K562 (cell line): ENCODE measurements around the gene MYMX. TPM values are rescaled to one million over a fixed set of nuclear protein-coding genes. Genes with fewer than 3 reads are reported as not detected.

Experiments used
- ATAC-seq: fragments of 200-7000 bp; cut with Tn5 transposase; 3 replicates; pipeline ENCODE4 v1.9.1; 2020; ENCODE audit warnings: moderate library complexity
- BruUV-seq: library from RNA; stranded (reverse); fragments of 400-500 nt; replicated peaks from 2 replicates; lab custom pipeline; 2021; lab: Mats Ljungman, UMichigan
- CTCF ChIA-PET: fragments of 300-600 bp; formaldehyde crosslinking; extraction: SDS; loops from one replicate; lab custom pipeline; 2021; ENCODE audit warnings: low intra/inter-chr PET ratio; lab: Yijun Ruan, JAX
- POLR2A ChIA-PET: fragments of 300-600, 350-650 bp; sonication (Branson Sonifier 250); formaldehyde crosslinking; extraction: SDS; loops from one replicate; lab custom pipeline; 2021; ENCODE audit warnings: antibody characterized with exemption, inconsistent platforms; lab: Yijun Ruan, JAX
- DNase-seq, 4 experiments: peaks; one replicate each; pipeline versions ENCODE4 v3.0.0 to v3.0.0-alpha.2; 2011 to 2018; ENCODE audit warnings: low spot score in 3 of 4, mixed read lengths in 3 of 4; ENCODE audit errors: extremely low read depth in 1 of 4
- FAIRE-seq: peaks from 2 replicates; lab custom pipeline; 2011; peaks lifted over from hg19 to GRCh38; lab: Jason Lieb, UNC
- H2AFZ ChIP-seq: 2 replicates; pipeline ENCODE4 v1.6.0; 2011; ENCODE audit warnings: low read depth, low read length, control low read depth, inconsistent platforms
- H3K27ac ChIP-seq: fragments of 200-600 bp; 3 replicates; pipeline ENCODE4 v1.8.0; 2011; ENCODE audit warnings: low read depth, mild to moderate bottlenecking, control low read depth, inconsistent platforms, low read length, moderate library complexity, mixed read lengths; ENCODE audit errors: extremely low read depth
- H3K27me3 ChIP-seq, 2 experiments: fragments of 300-600 bp in 1 of 2; 2 replicates in 1 of 2; 3 replicates in 1 of 2; pipeline versions ENCODE4 v1.6.0 to v1.8.0; 2011; ENCODE audit warnings: inconsistent platforms in 2 of 2, low read length in 2 of 2, mild to moderate bottlenecking in 1 of 2, mixed read lengths in 1 of 2, moderate library complexity in 1 of 2; ENCODE audit not compliant: control insufficient read depth in 2 of 2, insufficient read depth in 2 of 2
- H3K36me3 ChIP-seq: fragments of 300-600 bp; 3 replicates; pipeline ENCODE4 v1.8.0; 2011; ENCODE audit warnings: mild to moderate bottlenecking, low read length, inconsistent platforms; ENCODE audit not compliant: control insufficient read depth, insufficient read depth
- H3K4me1 ChIP-seq, 2 experiments: fragments of 200-600 bp in 1 of 2; replicated peaks in 1 of 2; 2 replicates in 1 of 2; 3 replicates in 1 of 2; pipeline versions ENCODE4 v1.5.1 to v1.8.0; 2011; ENCODE audit warnings: inconsistent platforms in 2 of 2, low read length in 2 of 2, mild to moderate bottlenecking in 1 of 2, mixed read lengths in 1 of 2, moderate library complexity in 1 of 2; ENCODE audit not compliant: control insufficient read depth in 2 of 2, insufficient read depth in 2 of 2
- H3K4me2 ChIP-seq: 2 replicates; pipeline ENCODE4 v1.6.1; 2011; ENCODE audit warnings: low read length, control low read depth, inconsistent platforms, mixed read lengths; ENCODE audit not compliant: insufficient read depth
- H3K4me3 ChIP-seq: fragments of 200-600 bp; sonication (generic), shearing (Covaris generic); 2 replicates; pipeline ENCODE4 v1.5.1; 2016; ENCODE audit warnings: control low read depth, inconsistent platforms
- H3K79me2 ChIP-seq: fragments of 200-600 bp; 3 replicates; pipeline ENCODE4 v1.8.0; 2011; ENCODE audit warnings: low read length, inconsistent platforms; ENCODE audit not compliant: control insufficient read depth, insufficient read depth
- H3K9ac ChIP-seq, 2 experiments: 2 replicates each; pipeline versions ENCODE4 v1.6.0 to v1.6.1; 2011; ENCODE audit warnings: low read depth in 2 of 2, low read length in 2 of 2, control low read depth in 1 of 2, inconsistent platforms in 1 of 2, mild to moderate bottlenecking in 1 of 2, mixed read lengths in 1 of 2; ENCODE audit not compliant: insufficient read depth in 1 of 2
- H3K9me1 ChIP-seq: one replicate; pipeline ENCODE4 v1.6.0; 2011; ENCODE audit warnings: inconsistent platforms, mild to moderate bottlenecking, low read length, moderate library complexity; ENCODE audit not compliant: control insufficient read depth, insufficient read depth
- H3K9me3 ChIP-seq: replicated peaks from 2 replicates; pipeline ENCODE4 v1.5.1; 2011; ENCODE audit warnings: low read depth, low read length, inconsistent platforms; ENCODE audit not compliant: control insufficient read depth, insufficient read depth
- H4K20me1 ChIP-seq: replicated peaks from 2 replicates; pipeline ENCODE4 v1.6.1; 2011; ENCODE audit warnings: low read length, inconsistent platforms, mixed read lengths; ENCODE audit not compliant: control insufficient read depth, insufficient read depth
- BHLHE40 ChIP-seq: IDR thresholded peaks from 2 replicates; pipeline ENCODE4 v1.6.1; 2011; ENCODE audit warnings: low read length, improper control_type of control experiment
- CBFB ChIP-seq: sonication (generic); formaldehyde crosslinking; IDR thresholded peaks from 2 replicates; pipeline ENCODE4 v1.4.0; 2020; ENCODE audit warnings: mild to moderate bottlenecking, missing genetic modification reagents
- CUX1 ChIP-seq: fragments of 200-800 bp; sonication (Bioruptor generic); IDR thresholded peaks from 2 replicates; pipeline ENCODE4 v1.6.1; 2016; ENCODE audit warnings: missing genetic modification characterization, missing compliant biosample characterization
- FOXP1 ChIP-seq: sonication (generic); formaldehyde crosslinking; IDR thresholded peaks from 2 replicates; pipeline ENCODE4 v1.8.0; 2022; ENCODE audit warnings: mild to moderate bottlenecking, missing genetic modification reagents
- MAZ ChIP-seq, 2 experiments: fragments of 450-650 bp in 1 of 2; sonication (generic) in 1 of 2; formaldehyde crosslinking; IDR thresholded peaks in 1 of 2; conservative IDR thresholded peaks in 1 of 2; 2 replicates each; pipeline versions ENCODE4 v1.4.0 to v1.5.0; 2020; ENCODE audit warnings: mild to moderate bottlenecking in 1 of 2, missing genetic modification reagents in 1 of 2
- MTA2 ChIP-seq: fragments of 450-650 bp; IDR thresholded peaks from 2 replicates; pipeline ENCODE4 v1.6.1; 2016; ENCODE audit warnings: low read depth
- NCOA4 ChIP-seq: fragments of 450-650 bp; IDR thresholded peaks from 2 replicates; pipeline ENCODE4 v1.6.1; 2018; ENCODE audit warnings: mild to moderate bottlenecking; ENCODE audit not compliant: partially characterized antibody
- NFYB ChIP-seq: IDR thresholded peaks from 2 replicates; pipeline ENCODE4 v1.6.1; 2011; ENCODE audit warnings: mild to moderate bottlenecking, moderate library complexity; ENCODE audit not compliant: insufficient read length; ENCODE audit errors: extremely low read depth
- PHF20 ChIP-seq: fragments of 450-650 bp; IDR thresholded peaks from 2 replicates; pipeline ENCODE4 v1.6.1; 2018; ENCODE audit not compliant: partially characterized antibody
- PTTG1 ChIP-seq: fragments of 450-650 bp; IDR thresholded peaks from 2 replicates; pipeline ENCODE4 v1.6.1; 2016; ENCODE audit warnings: low read depth, mild to moderate bottlenecking, missing genetic modification characterization, missing compliant biosample characterization
- RBM22 ChIP-seq: fragments of 200-400 bp; formaldehyde crosslinking; IDR thresholded peaks from 2 replicates; pipeline ENCODE4 v1.6.1; 2018; ENCODE audit warnings: low read length, low read depth; ENCODE audit not compliant: poor library complexity, severe bottlenecking
- SP1 ChIP-seq: sonication (generic); formaldehyde crosslinking; IDR thresholded peaks from 2 replicates; pipeline ENCODE4 v1.8.1; 2022; ENCODE audit warnings: mild to moderate bottlenecking, missing genetic modification reagents
- STAG1 ChIP-seq: sonication (generic); formaldehyde crosslinking; IDR thresholded peaks from 2 replicates; pipeline ENCODE4 v1.5.0; 2020; ENCODE audit warnings: missing genetic modification reagents, borderline replicate concordance
- TRIM25 ChIP-seq: fragments of 450-650 bp; IDR thresholded peaks from 2 replicates; pipeline ENCODE4 v1.7.0; 2016; ENCODE audit warnings: borderline replicate concordance
- ZKSCAN8 ChIP-seq: fragments of 200-800 bp; sonication (Bioruptor generic); IDR thresholded peaks from 2 replicates; pipeline ENCODE4 v1.6.1; 2016; ENCODE audit warnings: missing genetic modification characterization, missing compliant biosample characterization
- WGBS: fragments of 100-300 bp; shearing (Covaris generic); methylation state at CpG from one replicate; pipeline ENCODE4 v1.1.6; 2016; ENCODE audit warnings: low coverage, mixed read lengths; ENCODE audit not compliant: insufficient coverage; ENCODE audit errors: missing lambda C conversion rate; 5-methylcytosine and 5-hydroxymethylcytosine counted together
- in situ Hi-C: fragments of 300-500 bp; cut with MboI; formaldehyde crosslinking; loops from 4 replicates; pipeline ENCODE4 v1.15.0; 2018; ENCODE audit warnings: inconsistent platforms, mixed read lengths
- intact Hi-C: fragments of 100-400 bp; cut with micrococcal nuclease; formaldehyde crosslinking; loops from 2 replicates; pipeline ENCODE4 v1.14.2; 2022
- polyA plus RNA-seq, 8 experiments: library from polyadenylated mRNA; depleted of rRNA in 4 of 8; stranded (reverse) in 5 of 8; unstranded in 3 of 8; fragments of >200 nt; fragmentation: Nextera tagmentation in 2 of 8; fragmentation: Illumina TruSeq in 1 of 8; extraction: Ambion mirVana in 2 of 8; extraction: Trizol in 1 of 8; gene quantifications; 2 replicates each; pipeline versions ENCODE4 v1.2.1 to v1.2.3, GENCODE V29; 2011 to 2014; ENCODE audit warnings: inconsistent platforms in 1 of 8, missing spikeins in 1 of 8
- total RNA-seq, 7 experiments: library from RNA; depleted of rRNA in 6 of 7; stranded (reverse); fragments of >200 nt in 6 of 7; fragmentation: Illumina TruSeq in 2 of 7; extraction: Trizol in 2 of 7; gene quantifications; 2 replicates each; pipeline versions ENCODE4 v1.2.1 to v1.2.3, GENCODE V29; 2011 to 2021; ENCODE audit warnings: low replicate concordance in 1 of 7

MYMX gene
- total and polyA plus RNA-seq, 9 of the 15 experiments (the other 6 are each of a cell fraction or from before 2014, with no cell fraction given): 0.12 TPM; not detected in 8

GRCh38 chr6:44223319-44224028 is 6.7 kb downstream of the MYMX start, which contains the start of gene SLC29A1:
Gene SLC29A1, plus strand, starts transcription at chr6:44223595. Its CDS starts 3,719 bp downstream, at chr6:44227314.
- no TSS peak for BruUV-seq
- DNase-seq (peak; percentile 89 to 97 (median 96)), FAIRE-seq (no peak), ATAC-seq (peak; percentile 71)
- H3K36me3 ChIP-seq: peaks cover 17% of the 10 kb centered on the region
- peaks cover 54% of the 10 kb centered on the region for H3K79me2 ChIP-seq
- peaks cover 6% of the 10 kb centered on the region for H3K9me1 ChIP-seq
- peak within 1 kb of the TSS; percentile 57 to 91 for H3K9ac ChIP-seq
- peak within 1 kb of the TSS; percentile 54 for H3K4me3 ChIP-seq
- H2AFZ ChIP-seq: peak within 1 kb of the TSS; percentile 92
- peak within 1 kb of the TSS; percentile 66 for H3K27ac ChIP-seq
- 1% methylated on average over 32 of the region's 73 CpGs for WGBS
- H4K20me1 ChIP-seq: peaks cover 3% of the 10 kb centered on the region; the same call in 1 of the 2 replicates
- peak within 1 kb of the TSS; percentile 86 for H3K4me2 ChIP-seq
- CTCF ChIA-PET: no interaction called here
- no peaks in the 10 kb centered on the region for H3K9me3 ChIP-seq
- POLR2A ChIA-PET: interaction anchor here (0.6 to 6.8 kb wide), 7 partner anchors 10 to 169 kb away, joined by 3 to 104 read pairs (median 8); partner anchors contain the start of gene HSP90AB1
- in situ Hi-C loops (no loop called here), intact Hi-C loops (loop anchor here (2.0 to 10.0 kb wide), 2 partner anchors 29 to 589 kb away; partner anchors contain the start of gene MAD2L1BP)
- H3K4me1 ChIP-seq: peaks cover 74 to 91% of the 10 kb centered on the region in 2 experiments
- no peaks in the 10 kb centered on the region for H3K27me3 ChIP-seq
- TF ChIP-seq BHLHE40: peak; percentile 97
- TF ChIP-seq PTTG1 (tag): no peak
- TF ChIP-seq CUX1 (CRISPR knock-in tag): 0 out of 2 replicates have a peak, but pooled peaks have one; percentile 64
- TF ChIP-seq PHF20: peak; percentile 26
- peak; percentile 40 for TF ChIP-seq SP1 (CRISPR knock-in tag)
- no peak for TF ChIP-seq NCOA4
- no peak for TF ChIP-seq ZKSCAN8 (CRISPR knock-in tag)
- no peak for TF ChIP-seq TRIM25
- TF ChIP-seq CBFB: peak; percentile 28; the same call in 1 of the 2 replicates
- TF ChIP-seq MTA2: no peak
- TF ChIP-seq MAZ (CRISPR knock-in tag; conservative IDR thresholded peaks at IDR 0.05 in 1 of 2, IDR thresholded peaks at IDR 0.05 in 1 of 2): peak; percentile 66 to 74
- TF ChIP-seq RBM22: no peak
- no peak for TF ChIP-seq NFYB
- TF ChIP-seq STAG1: no peak
- peak; percentile 92 for TF ChIP-seq FOXP1 (CRISPR knock-in tag)
